Lower lobe of right lung (tissue), 2 donors: ENCODE measurements around the gene RREB1. TPM values are rescaled to one million over a fixed set of nuclear protein-coding genes. Genes with fewer than 3 reads are reported as not detected.

Source experiments
- ATAC-seq, 2 donors: fragments of 200-7000 bp; cut with Tn5 transposase; one replicate each; pipeline ENCODE4 v1.9.1; 2020 to 2022; ENCODE audit warnings: mild to moderate bottlenecking in 2 of 2, moderate library complexity in 2 of 2
- DNase-seq: peaks from one replicate; pipeline ENCODE4 v3.0.0-alpha.2; 2020
- H3K27ac ChIP-seq: fragments of 200-600 bp; one replicate; pipeline ENCODE4 v1.8.0; 2022
- H3K27me3 ChIP-seq: fragments of 200-600 bp; one replicate; pipeline ENCODE4 v1.8.0; 2022; ENCODE audit warnings: low read depth
- H3K36me3 ChIP-seq: fragments of 200-600 bp; one replicate; pipeline ENCODE4 v1.8.0; 2022; ENCODE audit warnings: mild to moderate bottlenecking
- H3K4me1 ChIP-seq: fragments of 200-600 bp; one replicate; pipeline ENCODE4 v1.8.0; 2022
- H3K4me3 ChIP-seq: fragments of 200-600 bp; one replicate; pipeline ENCODE4 v1.8.0; 2022; ENCODE audit warnings: mild to moderate bottlenecking
- H3K9me3 ChIP-seq: fragments of 200-600 bp; one replicate; pipeline ENCODE4 v1.8.0; 2022
- CTCF ChIP-seq: fragments of 200-600 bp; IDR thresholded peaks from one replicate; pipeline ENCODE4 v1.8.0; 2022; ENCODE audit warnings: antibody characterized with exemption, mild to moderate bottlenecking
- intact Hi-C: fragments of 100-400 bp; cut with DNase I; formaldehyde crosslinking; loops from one replicate; pipeline ENCODE4 v1.11.0; 2022
- total RNA-seq: library from RNA; stranded (reverse); fragmentation: NEBNext Ultra II Directional; extraction: Animal tissue kit (Norgen Biotek cat#: 25700); gene quantifications from one replicate; pipeline ENCODE4 v1.2.1, GENCODE V29; 2021
- donor health status: DM: no; HTN: yes; CAD: no; lungs with severe emphysema.

The RREB1 gene
- total RNA-seq, 1 donor from 2014 or later, result 62.8 TPM

- H3K9me3 ChIP-seq, result no peaks in the 10 kb centered on the region
- H3K4me3 ChIP-seq, result no peak overlapping the region
- ATAC-seq (peak; percentile 65 to 69), DNase-seq (peak; percentile 49)
- TF ChIP-seq CTCF, result no peak
- H3K27ac ChIP-seq, result peak overlapping the region; percentile 54
- peaks cover 49% of the 10 kb centered on the region for H3K4me1 ChIP-seq
- H3K36me3 ChIP-seq, result peaks cover 70% of the 10 kb centered on the region
- intact Hi-C loops, result no loop called here
- H3K27me3 ChIP-seq, result no peaks in the 10 kb centered on the region
Measured at GRCh38 chr6:7216941-7217621, 109.3 kb downstream of the RREB1 start.

GRCh38 chr6:7218406-7218988 lies 110.7 kb downstream of the RREB1 start:
- Histone ChIP-seq H3K4me1 (peaks cover 49% of the 10 kb centered on the region), H3K9me3 (no peaks in the 10 kb centered on the region), H3K4me3 (no peak overlapping the region), H3K27me3 (no peaks in the 10 kb centered on the region), H3K27ac (no peak overlapping the region), H3K36me3 (peaks cover 70% of the 10 kb centered on the region)
- ATAC-seq (no peak), DNase-seq (no peak)
- TF ChIP-seq CTCF, result no peak
- intact Hi-C loops, result no loop called here

- no peak for TF ChIP-seq CTCF
- ATAC-seq, result no peak
- Histone ChIP-seq H3K9me3 (no peaks in the 10 kb centered on the region), H3K27ac (peak overlapping the region; percentile 44), H3K4me1 (peaks cover 49% of the 10 kb centered on the region), H3K4me3 (no peak overlapping the region), H3K36me3 (peaks cover 70% of the 10 kb centered on the region), H3K27me3 (no peaks in the 10 kb centered on the region)
- intact Hi-C loops, result no loop called here
- DNase-seq, result no peak
Measured at GRCh38 chr6:7219310-7219709, 111.5 kb downstream of the RREB1 start.

GRCh38 chr6:7222197-7222596 lies 114.4 kb downstream of the RREB1 start:
- Histone ChIP-seq H3K4me1 (peaks cover 37% of the 10 kb centered on the region), H3K4me3 (no peak overlapping the region), H3K27me3 (no peaks in the 10 kb centered on the region), H3K27ac (no peak overlapping the region), H3K36me3 (peaks cover 72% of the 10 kb centered on the region), H3K9me3 (no peaks in the 10 kb centered on the region)
- no peak for DNase-seq
- intact Hi-C loops, result no loop called here
- no peak for ATAC-seq
- no peak for TF ChIP-seq CTCF

- no peak for DNase-seq
- no peak for TF ChIP-seq CTCF
- Histone ChIP-seq H3K27ac (no peak overlapping the region), H3K36me3 (peaks cover 82% of the 10 kb centered on the region), H3K9me3 (no peaks in the 10 kb centered on the region), H3K4me3 (no peak overlapping the region), H3K27me3 (no peaks in the 10 kb centered on the region), H3K4me1 (peaks cover 12% of the 10 kb centered on the region)
- no peak for ATAC-seq
- intact Hi-C loops, result no loop called here
Measured at GRCh38 chr6:7224731-7225130, 117.0 kb downstream of the RREB1 start.
